Measurements from ENCODE around the gene MALRD1. TPM values are rescaled to one million over a fixed set of nuclear protein-coding genes. Genes with fewer than 3 reads are reported as not detected.

The MALRD1 gene
- total RNA-seq, 1 donor from 2014 or later, result not detected

DNA sequence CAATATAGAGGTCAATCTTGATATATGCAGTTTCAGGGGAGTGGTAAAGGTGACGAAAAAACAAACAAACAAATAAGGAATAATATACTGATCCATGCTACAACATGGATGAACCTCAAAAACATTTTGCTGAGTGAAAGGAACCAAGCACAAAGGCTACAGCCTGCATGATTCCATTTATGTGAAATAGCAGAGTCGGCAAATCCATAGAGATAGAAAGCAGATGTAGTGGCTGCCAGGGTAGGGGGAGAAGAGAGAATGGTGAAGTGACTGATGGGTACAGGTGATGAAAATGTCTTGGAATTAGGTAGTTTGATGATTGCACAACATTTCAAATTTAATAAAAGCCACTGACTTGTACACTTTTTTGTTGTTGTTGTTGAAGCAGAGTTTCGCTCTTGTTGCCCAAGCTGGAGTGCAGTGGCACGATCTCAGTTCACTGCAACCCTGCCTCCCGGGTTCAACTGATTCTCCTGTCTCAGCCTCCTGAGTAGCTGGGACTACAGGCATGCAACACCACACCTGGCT is 71.8 kb downstream of the MALRD1 start:
- H3K9me3 Mint-ChIP-seq, result peaks cover 22% of the 10 kb centered on the region
- intact Hi-C loops (cut with micrococcal nuclease), result no loop called here
- H3K27ac Mint-ChIP-seq, result no peak overlapping the region
- H3K27me3 Mint-ChIP-seq (ENCODE audit: insufficient read depth), result no peaks in the 10 kb centered on the region
- H3K4me3 Mint-ChIP-seq, result no peak overlapping the region
- no peaks in the 10 kb centered on the region for H3K4me1 Mint-ChIP-seq (ENCODE audit: low read depth)
- H3K36me3 Mint-ChIP-seq (ENCODE audit: low read depth), result no peaks in the 10 kb centered on the region
- no peak for DNase-seq (ENCODE audit: low spot score)

- Mint-ChIP-seq H3K4me1 (ENCODE audit: low read depth) (no peaks in the 10 kb centered on the region), H3K27me3 (ENCODE audit: insufficient read depth) (no peaks in the 10 kb centered on the region), H3K27ac (no peak overlapping the region), H3K36me3 (ENCODE audit: low read depth) (no peaks in the 10 kb centered on the region), H3K4me3 (no peak overlapping the region), H3K9me3 (peaks cover 5% of the 10 kb centered on the region)
- intact Hi-C loops (cut with micrococcal nuclease), result no loop called here
- DNase-seq (ENCODE audit: low spot score), result no peak
These were observed 85.4 kb downstream of the MALRD1 start for GRCh38 chr10:19133992-19134391.

DNA sequence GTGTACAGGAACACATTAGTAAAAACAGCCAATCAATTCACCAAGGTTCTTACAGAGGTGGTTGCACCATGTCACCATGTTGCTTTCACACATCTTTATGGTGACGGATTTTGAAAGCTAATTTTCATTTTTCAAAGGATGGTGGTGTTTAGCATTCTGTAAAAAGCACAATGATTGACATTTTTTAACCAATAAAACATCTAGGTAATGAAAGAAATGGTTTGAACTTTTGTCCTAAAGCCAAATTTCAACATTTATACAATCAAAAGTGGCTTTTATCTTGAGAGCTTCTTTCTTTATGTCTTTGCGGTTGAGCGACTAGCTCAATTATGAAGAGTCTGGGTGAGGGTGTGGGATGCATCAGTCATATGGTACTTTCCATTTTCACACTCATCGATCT is 94.4 kb downstream of the MALRD1 start:
- Mint-ChIP-seq H3K27me3 (ENCODE audit: insufficient read depth) (no peaks in the 10 kb centered on the region), H3K36me3 (ENCODE audit: low read depth) (no peaks in the 10 kb centered on the region), H3K9me3 (peaks cover 13% of the 10 kb centered on the region), H3K4me3 (no peak overlapping the region), H3K27ac (no peak overlapping the region), H3K4me1 (ENCODE audit: low read depth) (no peaks in the 10 kb centered on the region)
- intact Hi-C loops (cut with micrococcal nuclease), result no loop called here
- DNase-seq (ENCODE audit: low spot score), result no peak

GRCh38 chr10:19144206-19144605 is 95.6 kb downstream of the MALRD1 start:
- H3K36me3 Mint-ChIP-seq (ENCODE audit: low read depth), result no peaks in the 10 kb centered on the region
- no peak for DNase-seq (ENCODE audit: low spot score)
- H3K4me3 Mint-ChIP-seq, result no peak overlapping the region
- no peaks in the 10 kb centered on the region for H3K27me3 Mint-ChIP-seq (ENCODE audit: insufficient read depth)
- intact Hi-C loops (cut with micrococcal nuclease), result no loop called here
- H3K4me1 Mint-ChIP-seq (ENCODE audit: low read depth), result no peaks in the 10 kb centered on the region
- peaks cover 14% of the 10 kb centered on the region for H3K9me3 Mint-ChIP-seq
- H3K27ac Mint-ChIP-seq, result no peak overlapping the region

DNA sequence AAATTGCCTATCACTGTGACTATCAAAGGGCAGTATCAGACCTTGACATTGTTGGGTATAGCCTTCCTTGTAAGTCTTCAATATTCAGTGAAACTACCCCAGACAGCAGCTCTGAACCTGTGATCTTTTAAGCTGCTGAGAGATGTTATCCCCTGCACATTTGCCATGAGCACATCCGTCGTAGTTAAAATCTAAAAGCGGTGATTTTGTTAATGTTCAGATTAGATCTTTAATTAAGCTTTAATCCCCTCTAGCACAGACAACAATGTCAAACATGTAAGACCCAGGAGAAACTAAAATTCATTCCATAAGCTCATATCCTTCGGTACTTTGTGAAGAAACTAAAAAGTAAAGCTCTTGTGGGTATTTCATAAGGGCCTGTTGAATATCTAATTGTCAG is 105.8 kb downstream of the MALRD1 start:
- intact Hi-C loops (cut with micrococcal nuclease), result no loop called here
- Mint-ChIP-seq H3K4me1 (ENCODE audit: low read depth) (no peaks in the 10 kb centered on the region), H3K4me3 (no peak overlapping the region), H3K9me3 (no peaks in the 10 kb centered on the region), H3K27ac (no peak overlapping the region), H3K27me3 (ENCODE audit: insufficient read depth) (no peaks in the 10 kb centered on the region), H3K36me3 (ENCODE audit: low read depth) (no peaks in the 10 kb centered on the region)
- no peak for DNase-seq (ENCODE audit: low spot score)

DNA sequence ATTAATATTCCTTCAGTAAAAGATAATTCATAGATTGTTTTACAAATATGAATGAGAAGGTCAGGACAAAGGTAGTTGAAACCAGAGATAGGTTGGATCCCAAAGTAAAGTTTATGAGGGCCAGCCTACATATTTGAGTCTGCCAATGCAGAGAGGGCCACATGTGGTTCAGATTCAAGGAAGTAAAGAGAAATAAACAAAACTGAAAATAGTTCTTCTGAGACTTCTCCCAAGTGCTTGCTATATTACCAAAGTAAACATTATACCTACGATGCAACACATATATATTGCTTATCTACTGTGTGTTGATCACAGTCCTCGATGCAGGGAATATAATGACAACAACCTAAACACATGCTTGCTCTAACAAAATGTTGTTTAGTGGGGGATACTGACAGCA is 109.8 kb downstream of the MALRD1 start:
- Mint-ChIP-seq H3K4me1 (ENCODE audit: low read depth) (no peaks in the 10 kb centered on the region), H3K27ac (no peak overlapping the region), H3K36me3 (ENCODE audit: low read depth) (no peaks in the 10 kb centered on the region), H3K9me3 (no peaks in the 10 kb centered on the region), H3K4me3 (no peak overlapping the region), H3K27me3 (ENCODE audit: insufficient read depth) (no peaks in the 10 kb centered on the region)
- no peak for DNase-seq (ENCODE audit: low spot score)
- intact Hi-C loops (cut with micrococcal nuclease), result no loop called here

- Mint-ChIP-seq H3K36me3 (ENCODE audit: low read depth) (no peaks in the 10 kb centered on the region), H3K4me3 (no peak overlapping the region), H3K9me3 (no peaks in the 10 kb centered on the region), H3K27me3 (ENCODE audit: insufficient read depth) (no peaks in the 10 kb centered on the region), H3K27ac (no peak overlapping the region), H3K4me1 (ENCODE audit: low read depth) (no peaks in the 10 kb centered on the region)
- DNase-seq (ENCODE audit: low spot score), result no peak
- intact Hi-C loops (cut with micrococcal nuclease), result no loop called here
These were observed 110.3 kb downstream of the MALRD1 start for GRCh38 chr10:19158870-19159269.

GRCh38 chr10:19164461-19164860 is 115.9 kb downstream of the MALRD1 start:
- no peak for DNase-seq (ENCODE audit: low spot score)
- H3K4me3 Mint-ChIP-seq, result no peak overlapping the region
- no peak overlapping the region for H3K27ac Mint-ChIP-seq
- intact Hi-C loops (cut with micrococcal nuclease), result no loop called here
- H3K36me3 Mint-ChIP-seq (ENCODE audit: low read depth), result no peaks in the 10 kb centered on the region
- H3K4me1 Mint-ChIP-seq (ENCODE audit: low read depth), result no peaks in the 10 kb centered on the region
- peaks cover 7% of the 10 kb centered on the region for H3K9me3 Mint-ChIP-seq
- H3K27me3 Mint-ChIP-seq (ENCODE audit: insufficient read depth), result no peaks in the 10 kb centered on the region

DNA sequence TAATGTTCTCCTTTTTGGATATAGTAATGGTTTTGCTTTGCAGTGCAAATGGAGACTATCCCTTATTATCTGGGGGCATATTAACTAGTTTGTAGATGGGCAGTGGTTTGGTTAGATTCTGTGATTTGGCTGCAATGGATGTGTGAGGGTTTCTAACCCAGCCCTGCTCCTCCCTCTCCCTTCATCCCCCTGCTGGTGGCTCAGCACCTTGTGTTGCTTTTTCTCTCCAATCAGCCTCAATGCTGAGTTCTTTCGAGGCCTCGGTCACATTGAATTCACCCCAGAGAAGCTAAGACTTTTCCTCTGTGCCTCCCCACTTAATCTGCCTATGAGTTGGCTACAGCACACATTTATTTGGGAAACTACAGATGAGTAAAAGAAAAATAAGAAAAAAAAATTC is 120.0 kb downstream of the MALRD1 start:
- Mint-ChIP-seq H3K4me3 (no peak overlapping the region), H3K4me1 (ENCODE audit: low read depth) (no peaks in the 10 kb centered on the region), H3K27me3 (ENCODE audit: insufficient read depth) (no peaks in the 10 kb centered on the region), H3K27ac (no peak overlapping the region), H3K36me3 (ENCODE audit: low read depth) (no peaks in the 10 kb centered on the region), H3K9me3 (peaks cover 7% of the 10 kb centered on the region)
- intact Hi-C loops (cut with micrococcal nuclease), result no loop called here
- no peak for DNase-seq (ENCODE audit: low spot score)

- Mint-ChIP-seq H3K9me3 (peaks cover 7% of the 10 kb centered on the region), H3K27ac (no peak overlapping the region), H3K36me3 (ENCODE audit: low read depth) (no peaks in the 10 kb centered on the region), H3K4me3 (no peak overlapping the region), H3K4me1 (ENCODE audit: low read depth) (no peaks in the 10 kb centered on the region), H3K27me3 (ENCODE audit: insufficient read depth) (no peaks in the 10 kb centered on the region)
- no peak for DNase-seq (ENCODE audit: low spot score)
- intact Hi-C loops (cut with micrococcal nuclease), result no loop called here
These were observed 120.4 kb downstream of the MALRD1 start for GRCh38 chr10:19169041-19169440.

DNA sequence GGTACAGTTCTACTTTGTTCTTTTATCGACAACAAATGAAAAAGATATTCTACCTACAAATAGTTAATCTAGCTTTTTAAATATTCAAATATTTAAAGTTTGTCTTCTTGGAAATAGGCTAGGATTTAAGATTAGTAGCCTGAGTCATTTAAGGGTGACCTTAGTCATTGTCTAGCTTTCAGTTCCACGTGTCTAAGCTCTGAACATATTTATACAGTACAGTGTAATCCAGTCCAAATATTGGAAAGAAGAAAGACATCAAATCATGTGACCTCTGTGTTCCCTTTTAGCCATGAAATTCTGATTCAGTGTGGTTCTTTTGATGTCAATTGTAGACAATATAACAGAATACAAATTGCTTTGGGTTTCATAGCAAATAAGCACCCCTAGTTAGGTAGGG is 121.1 kb downstream of the MALRD1 start:
- Mint-ChIP-seq H3K27ac (no peak overlapping the region), H3K36me3 (ENCODE audit: low read depth) (no peaks in the 10 kb centered on the region), H3K9me3 (peaks cover 7% of the 10 kb centered on the region), H3K4me3 (no peak overlapping the region), H3K4me1 (ENCODE audit: low read depth) (no peaks in the 10 kb centered on the region), H3K27me3 (ENCODE audit: insufficient read depth) (no peaks in the 10 kb centered on the region)
- DNase-seq (ENCODE audit: low spot score), result no peak
- intact Hi-C loops (cut with micrococcal nuclease), result no loop called here

GRCh38 chr10:19178675-19179074 is 130.1 kb downstream of the MALRD1 start:
- Mint-ChIP-seq H3K9me3 (peaks cover 4% of the 10 kb centered on the region), H3K27me3 (ENCODE audit: insufficient read depth) (no peaks in the 10 kb centered on the region), H3K4me3 (no peak overlapping the region), H3K36me3 (ENCODE audit: low read depth) (no peaks in the 10 kb centered on the region), H3K4me1 (ENCODE audit: low read depth) (no peaks in the 10 kb centered on the region), H3K27ac (no peak overlapping the region)
- no peak for DNase-seq (ENCODE audit: low spot score)
- intact Hi-C loops (cut with micrococcal nuclease), result no loop called here

GRCh38 chr10:19184891-19185290 is 136.3 kb downstream of the MALRD1 start:
- H3K27ac Mint-ChIP-seq, result no peak overlapping the region
- peaks cover 17% of the 10 kb centered on the region for H3K9me3 Mint-ChIP-seq
- H3K4me3 Mint-ChIP-seq, result no peak overlapping the region
- H3K36me3 Mint-ChIP-seq (ENCODE audit: low read depth), result no peaks in the 10 kb centered on the region
- no peak for DNase-seq (ENCODE audit: low spot score)
- H3K27me3 Mint-ChIP-seq (ENCODE audit: insufficient read depth), result no peaks in the 10 kb centered on the region
- no peaks in the 10 kb centered on the region for H3K4me1 Mint-ChIP-seq (ENCODE audit: low read depth)
- intact Hi-C loops (cut with micrococcal nuclease), result no loop called here

GRCh38 chr10:19194866-19195265 is 146.3 kb downstream of the MALRD1 start:
- H3K36me3 Mint-ChIP-seq (ENCODE audit: low read depth), result no peaks in the 10 kb centered on the region
- no peak overlapping the region for H3K4me3 Mint-ChIP-seq
- no peak for DNase-seq (ENCODE audit: low spot score)
- no peaks in the 10 kb centered on the region for H3K27me3 Mint-ChIP-seq (ENCODE audit: insufficient read depth)
- intact Hi-C loops (cut with micrococcal nuclease), result no loop called here
- no peaks in the 10 kb centered on the region for H3K4me1 Mint-ChIP-seq (ENCODE audit: low read depth)
- no peak overlapping the region for H3K27ac Mint-ChIP-seq
- H3K9me3 Mint-ChIP-seq, result peaks cover 7% of the 10 kb centered on the region
